Left lung (tissue), 14 donors: ENCODE results near the gene HOMEZ. TPM values are rescaled to one million over a fixed set of nuclear protein-coding genes. Genes with fewer than 3 reads are reported as not detected.

Experiments
- ATAC-seq: fragments of 200-7000 bp; cut with Tn5 transposase; one replicate; pipeline ENCODE4 v1.9.1; 2020; ENCODE audit warnings: moderate library complexity
- DNase-seq, 4 donors: peaks; one replicate each; pipeline ENCODE4 v3.0.0-alpha.2; 2013 to 2020
- H3K27ac ChIP-seq, 2 donors: fragments of 200-600 bp; sonication (generic) in 1 of 2; one replicate each; pipeline versions ENCODE4 v1.5.0 to v1.8.0; 2020 to 2021
- H3K27me3 ChIP-seq, 2 donors: fragments of 200-600 bp; sonication (generic) in 1 of 2; one replicate each; pipeline versions ENCODE4 v1.5.0 to v1.8.0; 2020 to 2021
- H3K36me3 ChIP-seq, 2 donors: fragments of 200-600 bp; sonication (generic) in 1 of 2; one replicate each; pipeline versions ENCODE4 v1.5.0 to v1.8.0; 2020 to 2021
- H3K4me1 ChIP-seq, 2 donors: fragments of 200-600 bp; one replicate each; pipeline ENCODE4 v1.8.0; 2021
- H3K4me3 ChIP-seq, 2 donors: fragments of 200-600 bp; sonication (generic) in 1 of 2; one replicate each; pipeline versions ENCODE4 v1.5.0 to v1.8.0; 2020 to 2021; ENCODE audit warnings: mild to moderate bottlenecking in 1 of 2
- H3K9me3 ChIP-seq, 2 donors: fragments of 200-600 bp; sonication (generic) in 1 of 2; one replicate each; pipeline versions ENCODE4 v1.5.0 to v1.8.0; 2020 to 2021
- intact Hi-C, 2 donors: fragments of 100-400 bp; cut with DNase I; formaldehyde crosslinking; loops; one replicate each; pipeline versions ENCODE4 v1.11.2 to v1.14.2; 2022
- long read RNA-seq, 12 donors: library from polyadenylated mRNA in 2 of 12; unstranded in 2 of 12; transcript quantifications; one replicate each; pipeline ENCODE4 v2.0.0 and lab custom pipeline, GENCODE V29; 2019 to 2026
- polyA plus RNA-seq, 6 donors: library from polyadenylated mRNA; unstranded; fragments of 120-200 nt; gene quantifications; one replicate each; pipeline ENCODE4 v1.2.1, GENCODE V29; 2013; ENCODE audit not compliant: insufficient read length in 6 of 6
- total RNA-seq, 2 donors: library from RNA; stranded (reverse); fragmentation: NEBNext Ultra II Directional; extraction: Animal tissue kit (Norgen Biotek cat#: 25700); gene quantifications; one replicate each; pipeline ENCODE4 v1.2.1, GENCODE V29; 2021
- TF ChIP-seq, protein P1 (sequence below), 2 donors: fragments of 200-600 bp; sonication (generic) in 1 of 2; IDR thresholded peaks; one replicate each; pipeline versions ENCODE4 v1.5.0 to v1.8.0; 2021; ENCODE audit warnings: antibody characterized with exemption in 2 of 2
- donor health status: DM: no; HTN: yes; CAD: no.
- donor health status: DM: no; HTN: no; CAD: no.

Gene HOMEZ, protein sequence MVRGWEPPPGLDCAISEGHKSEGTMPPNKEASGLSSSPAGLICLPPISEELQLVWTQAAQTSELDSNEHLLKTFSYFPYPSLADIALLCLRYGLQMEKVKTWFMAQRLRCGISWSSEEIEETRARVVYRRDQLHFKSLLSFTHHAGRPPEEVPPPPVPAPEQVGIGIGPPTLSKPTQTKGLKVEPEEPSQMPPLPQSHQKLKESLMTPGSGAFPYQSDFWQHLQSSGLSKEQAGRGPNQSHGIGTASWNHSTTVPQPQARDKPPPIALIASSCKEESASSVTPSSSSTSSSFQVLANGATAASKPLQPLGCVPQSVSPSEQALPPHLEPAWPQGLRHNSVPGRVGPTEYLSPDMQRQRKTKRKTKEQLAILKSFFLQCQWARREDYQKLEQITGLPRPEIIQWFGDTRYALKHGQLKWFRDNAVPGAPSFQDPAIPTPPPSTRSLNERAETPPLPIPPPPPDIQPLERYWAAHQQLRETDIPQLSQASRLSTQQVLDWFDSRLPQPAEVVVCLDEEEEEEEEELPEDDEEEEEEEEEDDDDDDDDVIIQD
- total RNA-seq (10 to 100 TPM; 11.9 to 13.2 TPM), polyA plus RNA-seq (10 to 100 TPM; 12.6 to 18.6 (median 16.8) TPM)
- long read RNA-seq, donor 1, full-length matches to known transcripts: 10 of 17 reads
- long read RNA-seq, donor 1, partial matches to known transcripts: 7 of 17 reads
- long read RNA-seq, donor 1, other reads (novel, unspliced or antisense): 0 of 17 reads
- long read RNA-seq, donor 2, full-length matches to known transcripts: 12 of 12 reads
- long read RNA-seq, donor 2, partial matches to known transcripts: 0 of 12 reads
- long read RNA-seq, donor 2, other reads (novel, unspliced or antisense): 0 of 12 reads
- long read RNA-seq, donor 3, full-length matches to known transcripts: 4 of 321 reads
- long read RNA-seq, donor 3, partial matches to known transcripts: 317 of 321 reads
- long read RNA-seq, donor 3, other reads (novel, unspliced or antisense): 0 of 321 reads
- long read RNA-seq, donor 4: 0 reads
- long read RNA-seq, donor 5, full-length matches to known transcripts: 5 of 5 reads
- long read RNA-seq, donor 5, partial matches to known transcripts: 0 of 5 reads
- long read RNA-seq, donor 5, other reads (novel, unspliced or antisense): 0 of 5 reads
- long read RNA-seq, donor 6, full-length matches to known transcripts: 5 of 5 reads
- long read RNA-seq, donor 6, partial matches to known transcripts: 0 of 5 reads
- long read RNA-seq, donor 6, other reads (novel, unspliced or antisense): 0 of 5 reads
- long read RNA-seq, donor 7, full-length matches to known transcripts: 5 of 397 reads
- long read RNA-seq, donor 7, partial matches to known transcripts: 392 of 397 reads
- long read RNA-seq, donor 7, other reads (novel, unspliced or antisense): 0 of 397 reads
- long read RNA-seq, donor 8, full-length matches to known transcripts: 2 of 477 reads
- long read RNA-seq, donor 8, partial matches to known transcripts: 470 of 477 reads
- long read RNA-seq, donor 8, other reads (novel, unspliced or antisense): 5 of 477 reads
- long read RNA-seq, donor 9: 0 reads
- long read RNA-seq, donor 10: 0 reads
- long read RNA-seq, donor 11, full-length matches to known transcripts: 3 of 3 reads
- long read RNA-seq, donor 11, partial matches to known transcripts: 0 of 3 reads
- long read RNA-seq, donor 11, other reads (novel, unspliced or antisense): 0 of 3 reads
- long read RNA-seq, donor 12, full-length matches to known transcripts: 4 of 4 reads
- long read RNA-seq, donor 12, partial matches to known transcripts: 0 of 4 reads
- long read RNA-seq, donor 12, other reads (novel, unspliced or antisense): 0 of 4 reads

DNA sequence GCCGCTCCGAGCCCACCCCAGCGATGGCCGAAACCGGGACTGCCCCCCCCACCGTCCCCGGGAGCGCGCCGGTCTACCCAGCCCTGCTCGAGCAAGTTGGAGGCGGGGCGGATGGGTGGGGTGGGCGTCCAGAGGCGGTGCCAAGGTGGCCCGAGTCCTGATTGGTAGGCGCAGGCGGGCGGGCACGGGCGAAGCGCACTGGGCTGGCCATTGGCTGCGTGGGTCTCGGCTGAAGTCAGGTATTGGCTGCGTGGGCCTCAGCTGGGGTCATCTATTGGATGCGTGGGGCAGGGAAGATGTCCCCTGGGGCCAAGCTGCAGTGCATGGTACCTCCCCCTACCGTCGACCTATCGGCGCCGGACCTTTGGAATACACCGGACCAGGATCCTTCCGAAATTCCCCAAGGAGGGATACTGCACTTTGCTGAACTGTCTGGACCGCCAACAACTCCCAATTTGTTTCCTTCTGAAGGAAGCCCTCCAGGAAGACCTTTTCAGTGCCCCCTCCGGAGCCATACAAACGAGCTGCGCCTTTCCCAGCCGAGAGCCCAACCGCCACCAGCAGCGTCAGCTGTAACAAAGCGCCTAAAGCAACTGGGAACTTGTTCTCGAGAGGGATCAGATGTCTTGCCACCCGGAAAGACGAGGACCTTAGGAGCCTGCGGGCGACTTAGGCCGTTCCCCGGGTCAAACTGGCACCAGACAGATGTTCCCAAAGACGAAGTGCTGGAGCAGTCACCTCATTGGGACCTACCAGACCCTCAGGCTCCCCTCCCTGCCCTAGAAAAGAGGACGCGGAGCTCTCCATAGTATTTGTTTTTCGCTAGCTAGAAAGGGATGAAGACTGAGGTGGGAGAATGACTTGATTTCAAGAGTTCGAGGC lies at the start of gene HOMEZ:
Gene HOMEZ (minus strand): TSS at position 113 of the 882 bp plus-strand sequence. CDS start 180 bp downstream, outside the sequence.
- H3K36me3 ChIP-seq: peaks cover 0 to 9% of the 10 kb centered on the region in 2 donors

DNA sequence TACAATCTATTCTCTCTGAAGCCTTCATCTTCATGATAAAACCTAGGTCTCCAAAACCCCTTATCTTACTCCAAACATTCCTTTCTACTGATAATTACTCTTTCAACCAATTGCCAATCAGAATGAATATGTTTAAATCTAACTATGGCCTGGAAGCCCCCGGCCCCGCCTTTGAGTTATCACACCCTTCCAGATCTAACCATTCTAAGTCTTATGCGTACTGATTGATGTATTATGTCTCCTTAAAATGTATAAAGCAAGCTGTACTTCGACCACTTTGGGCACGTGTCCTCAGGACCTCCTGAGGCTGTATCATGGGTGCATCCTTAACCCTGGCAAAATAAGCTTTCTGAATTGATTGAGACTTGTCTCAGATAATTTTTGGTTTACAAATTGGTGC lies 49.7 kb upstream of the HOMEZ start:
- TF ChIP-seq, protein P1, sequence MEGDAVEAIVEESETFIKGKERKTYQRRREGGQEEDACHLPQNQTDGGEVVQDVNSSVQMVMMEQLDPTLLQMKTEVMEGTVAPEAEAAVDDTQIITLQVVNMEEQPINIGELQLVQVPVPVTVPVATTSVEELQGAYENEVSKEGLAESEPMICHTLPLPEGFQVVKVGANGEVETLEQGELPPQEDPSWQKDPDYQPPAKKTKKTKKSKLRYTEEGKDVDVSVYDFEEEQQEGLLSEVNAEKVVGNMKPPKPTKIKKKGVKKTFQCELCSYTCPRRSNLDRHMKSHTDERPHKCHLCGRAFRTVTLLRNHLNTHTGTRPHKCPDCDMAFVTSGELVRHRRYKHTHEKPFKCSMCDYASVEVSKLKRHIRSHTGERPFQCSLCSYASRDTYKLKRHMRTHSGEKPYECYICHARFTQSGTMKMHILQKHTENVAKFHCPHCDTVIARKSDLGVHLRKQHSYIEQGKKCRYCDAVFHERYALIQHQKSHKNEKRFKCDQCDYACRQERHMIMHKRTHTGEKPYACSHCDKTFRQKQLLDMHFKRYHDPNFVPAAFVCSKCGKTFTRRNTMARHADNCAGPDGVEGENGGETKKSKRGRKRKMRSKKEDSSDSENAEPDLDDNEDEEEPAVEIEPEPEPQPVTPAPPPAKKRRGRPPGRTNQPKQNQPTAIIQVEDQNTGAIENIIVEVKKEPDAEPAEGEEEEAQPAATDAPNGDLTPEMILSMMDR (IDR thresholded peaks at IDR 0.05): no peak
- Histone ChIP-seq H3K27ac (no peak overlapping the region), H3K9me3 (peaks cover 0 to 9% of the 10 kb centered on the region in 2 donors), H3K4me3 (no peak overlapping the region), H3K27me3 (no peaks in the 10 kb centered on the region), H3K4me1 (no peaks in the 10 kb centered on the region), H3K36me3 (no peaks in the 10 kb centered on the region)
- ATAC-seq (no peak), DNase-seq (no peak)
- intact Hi-C loops: no loop called here

More for the DNA sequence above, at the start of gene HOMEZ:
- H3K9me3 ChIP-seq: no peaks in the 10 kb centered on the region
- peak; percentile 95 to 99 (median 98) for DNase-seq
- intact Hi-C loops: no loop called here
- TF ChIP-seq, protein P1 (IDR thresholded peaks at IDR 0.05): peak in 1 of 2 donors; percentile 25
- H3K27ac ChIP-seq: peak within 1 kb of the TSS; percentile 92 to 97
- peak; percentile 99 for ATAC-seq
- H3K27me3 ChIP-seq: no peaks in the 10 kb centered on the region
- H3K4me3 ChIP-seq: peak within 1 kb of the TSS; percentile 83 to 84
- H3K4me1 ChIP-seq: peaks cover 4 to 27% of the 10 kb centered on the region in 2 donors

DNA sequence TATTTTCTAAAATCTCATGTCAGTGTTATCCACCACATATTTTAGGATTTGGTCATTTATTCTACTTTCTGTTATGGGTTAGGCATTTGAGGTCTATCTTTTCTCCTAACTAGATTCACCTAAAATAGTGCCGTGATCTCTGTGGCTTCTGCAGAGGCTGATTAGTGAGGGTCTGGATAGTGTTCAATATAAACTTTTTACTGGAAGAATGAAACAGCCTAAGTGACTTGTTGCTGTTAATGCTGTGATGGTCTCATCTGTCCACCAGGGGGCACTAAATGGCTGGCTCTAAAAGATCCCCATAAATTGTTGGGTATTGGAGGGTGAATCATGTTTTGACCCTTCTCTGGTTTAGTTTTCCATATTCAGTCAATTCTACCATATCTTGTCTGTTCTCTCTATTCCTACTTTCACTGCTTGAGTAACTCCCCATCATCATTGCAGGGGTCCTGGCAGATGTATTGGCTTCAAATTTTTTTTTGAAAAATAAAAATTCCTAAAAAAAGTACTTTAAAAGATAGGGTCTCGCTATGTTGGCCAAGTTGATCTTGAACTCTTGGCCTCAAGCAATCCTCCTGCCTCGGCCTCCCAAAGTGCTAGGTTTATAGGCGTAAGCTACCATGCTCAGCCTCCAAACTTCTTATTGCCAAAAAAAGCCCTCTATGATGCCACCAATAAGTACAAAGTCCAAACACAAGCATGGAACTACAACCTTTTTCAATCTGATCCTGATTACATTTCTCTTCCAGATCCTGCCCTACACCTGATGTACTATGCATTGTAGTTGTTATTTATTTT lies 42.2 kb upstream of the HOMEZ start:
- intact Hi-C loops: loop anchor here in 1 of 2 donors (10.0 kb wide), 1 partner anchor 47 kb away; the partner anchor contains the start of genes CMTM5 and IL25
- H3K4me1 ChIP-seq: peaks cover under 1 to 4% of the 10 kb centered on the region in 2 donors
- H3K36me3 ChIP-seq: peaks cover 0 to 33% of the 10 kb centered on the region in 2 donors
- H3K27ac ChIP-seq: no peak overlapping the region
- ATAC-seq (peak; percentile 94), DNase-seq (peak in 2 of 4 donors; percentile 64 to 84)
- TF ChIP-seq, protein P1 (IDR thresholded peaks at IDR 0.05): peak; percentile 84 to 86
- no peaks in the 10 kb centered on the region for H3K9me3 ChIP-seq
- no peak overlapping the region for H3K4me3 ChIP-seq
- H3K27me3 ChIP-seq: no peaks in the 10 kb centered on the region
